WTC11 (cell line): ENCODE results near the gene INPPL1. TPM values are rescaled to one million over a fixed set of nuclear protein-coding genes. Genes with fewer than 3 reads are reported as not detected.

Source experiments
- ATAC-seq: fragments of 200-7000 bp; cut with Tn5 transposase; 2 replicates; pipeline ENCODE4 v1.10.0; 2021; ENCODE audit warnings: mild to moderate bottlenecking, moderate library complexity
- CTCF ChIA-PET: fragments of 300-600 bp; sonication (Branson Sonifier 250); formaldehyde crosslinking; loops from one replicate; lab custom pipeline; 2021; ENCODE audit warnings: antibody characterized with exemption; lab: Charles Lee
- POLR2A ChIA-PET: fragments of 350-600 bp; sonication (Branson Sonifier 250); formaldehyde crosslinking; loops from one replicate; lab custom pipeline; 2021; ENCODE audit warnings: antibody characterized with exemption; lab: Charles Lee
- DNase-seq: peaks from one replicate; pipeline ENCODE4 v3.0.0; 2021; ENCODE audit warnings: low spot score
- H3K27ac Mint-ChIP-seq: 2 replicates; pipeline ENCODE4 v1.8.0; 2021; ENCODE audit warnings: mixed read lengths
- H3K27me3 Mint-ChIP-seq: 2 replicates; pipeline ENCODE4 v1.8.0; 2021; ENCODE audit warnings: low read depth, mild to moderate bottlenecking, moderate library complexity, mixed read lengths
- H3K36me3 Mint-ChIP-seq: 2 replicates; pipeline ENCODE4 v1.8.0; 2021; ENCODE audit warnings: mixed read lengths
- H3K4me1 Mint-ChIP-seq: 2 replicates; pipeline ENCODE4 v1.8.0; 2022; ENCODE audit warnings: mixed read lengths
- H3K4me3 Mint-ChIP-seq: 2 replicates; pipeline ENCODE4 v1.8.0; 2021; ENCODE audit warnings: mild to moderate bottlenecking, moderate library complexity, mixed read lengths
- H3K9me3 Mint-ChIP-seq: 2 replicates; pipeline ENCODE4 v1.8.0; 2021; ENCODE audit warnings: mixed read lengths
- ETV6 ChIP-seq: sonication (generic); formaldehyde crosslinking; IDR thresholded peaks from 2 replicates; pipeline ENCODE4 v1.8.1; 2022; ENCODE audit warnings: mild to moderate bottlenecking, missing genetic modification reagents
- FOXP1 ChIP-seq: sonication (generic); formaldehyde crosslinking; IDR thresholded peaks from 2 replicates; pipeline ENCODE4 v1.8.0; 2022; ENCODE audit warnings: missing genetic modification reagents, mild to moderate bottlenecking, moderate library complexity, borderline replicate concordance
- GTF2I ChIP-seq: fragments of 250-450 bp; sonication (Bioruptor Pico); conservative IDR thresholded peaks from 2 replicates; pipeline ENCODE4 v1.4.0; 2021; ENCODE audit warnings: mild to moderate bottlenecking
- JUN ChIP-seq: sonication (generic); formaldehyde crosslinking; IDR thresholded peaks from 2 replicates; pipeline ENCODE4 v1.8.0; 2023; ENCODE audit warnings: mild to moderate bottlenecking, missing genetic modification reagents
- NR3C1 ChIP-seq: sonication (generic); formaldehyde crosslinking; conservative IDR thresholded peaks from 2 replicates; pipeline ENCODE4 v1.8.1; 2023; ENCODE audit warnings: low read depth, mild to moderate bottlenecking, missing genetic modification reagents
- PRRX2 ChIP-seq: fragments of 250-450 bp; sonication (Bioruptor Pico); IDR thresholded peaks from 2 replicates; pipeline ENCODE4 v1.8.0; 2021; ENCODE audit warnings: mild to moderate bottlenecking
- SMAD4 ChIP-seq: sonication (generic); formaldehyde crosslinking; IDR thresholded peaks from 2 replicates; pipeline ENCODE4 v1.8.0; 2022; ENCODE audit warnings: mild to moderate bottlenecking, missing genetic modification reagents
- ZNF232 ChIP-seq: sonication (generic); formaldehyde crosslinking; IDR thresholded peaks from 2 replicates; pipeline ENCODE4 v1.8.0; 2022; ENCODE audit warnings: mild to moderate bottlenecking, missing genetic modification reagents
- ZNF396 ChIP-seq: fragments of 250-450 bp; sonication (Bioruptor Pico); IDR thresholded peaks from 2 replicates; pipeline ENCODE4 v1.8.0; 2021; ENCODE audit warnings: mild to moderate bottlenecking, moderate library complexity, borderline replicate concordance
- total RNA-seq: library from RNA; stranded (reverse); gene quantifications from 3 replicates; pipeline ENCODE4 v1.2.3, GENCODE V29; 2021
- TF ChIP-seq, protein P1 (sequence below): sonication (generic); formaldehyde crosslinking; IDR thresholded peaks from 2 replicates; pipeline ENCODE4 v1.8.1; 2023; ENCODE audit warnings: mild to moderate bottlenecking, missing genetic modification reagents, moderate library complexity
- TF ChIP-seq, protein P2 (sequence below): fragments of 250-450 bp; sonication (Bioruptor Pico); IDR thresholded peaks from 2 replicates; pipeline ENCODE4 v1.9.0; 2021; ENCODE audit warnings: mild to moderate bottlenecking
- TF ChIP-seq, protein P3 (sequence below): fragments of 250-450 bp; sonication (Bioruptor Pico); IDR thresholded peaks from 2 replicates; pipeline ENCODE4 v1.9.0; 2021; ENCODE audit warnings: mild to moderate bottlenecking
- TF ChIP-seq, protein P4 (sequence below): sonication (generic); formaldehyde crosslinking; IDR thresholded peaks from 2 replicates; pipeline ENCODE4 v1.8.1; 2022; ENCODE audit warnings: mild to moderate bottlenecking, missing genetic modification reagents, moderate library complexity, borderline replicate concordance
- TF ChIP-seq, protein P5 (sequence below): fragments of 250-450 bp; sonication (Bioruptor Pico); IDR thresholded peaks from 2 replicates; pipeline ENCODE4 v1.9.0; 2021; ENCODE audit warnings: mild to moderate bottlenecking, borderline replicate concordance
- TF ChIP-seq, protein P6 (sequence below): fragments of 250-450 bp; sonication (Bioruptor Pico); IDR thresholded peaks from 2 replicates; pipeline ENCODE4 v2.1.2; 2022; ENCODE audit warnings: mild to moderate bottlenecking, moderate library complexity
- TF ChIP-seq, protein P7 (sequence below): sonication (generic); formaldehyde crosslinking; IDR thresholded peaks from 2 replicates; pipeline ENCODE4 v1.8.1; 2022; ENCODE audit warnings: low read depth, mild to moderate bottlenecking, moderate library complexity, missing genetic modification reagents, borderline replicate concordance
- TF ChIP-seq, protein P8 (sequence below): sonication (generic); formaldehyde crosslinking; IDR thresholded peaks from 2 replicates; pipeline ENCODE4 v1.8.1; 2022; ENCODE audit warnings: mild to moderate bottlenecking, moderate library complexity, missing genetic modification reagents

Gene INPPL1
- total RNA-seq, 1 experiment from 2014 or later: 136 TPM

DNA sequence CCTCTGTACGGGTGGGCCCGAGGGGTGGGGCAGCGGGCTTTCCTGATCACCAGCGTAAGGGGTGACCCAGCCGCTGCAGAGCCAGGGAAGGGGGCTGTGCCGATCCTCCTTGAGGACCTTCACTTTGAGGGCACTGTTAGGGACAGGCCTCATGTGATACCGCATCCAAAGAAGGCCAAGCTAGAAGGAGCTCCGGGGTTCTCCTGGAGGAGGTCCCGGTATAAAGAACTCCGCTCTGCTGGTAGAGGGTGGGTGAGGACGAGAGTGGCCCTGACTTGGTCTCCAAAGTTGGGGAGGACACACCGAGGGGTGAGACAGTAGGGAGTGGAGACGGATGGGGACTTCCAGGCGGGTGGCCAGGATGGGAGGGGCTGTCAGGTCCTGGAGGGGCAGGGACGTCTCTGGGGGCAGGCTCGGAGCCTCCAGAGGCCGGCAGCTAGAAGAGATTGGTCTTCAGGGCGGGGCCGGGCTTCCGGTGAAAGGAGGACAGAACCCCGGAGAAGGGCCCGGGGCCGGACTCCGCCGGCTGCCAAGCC, 14.8 kb downstream of the INPPL1 start (continued):
- TF ChIP-seq, protein P1, sequence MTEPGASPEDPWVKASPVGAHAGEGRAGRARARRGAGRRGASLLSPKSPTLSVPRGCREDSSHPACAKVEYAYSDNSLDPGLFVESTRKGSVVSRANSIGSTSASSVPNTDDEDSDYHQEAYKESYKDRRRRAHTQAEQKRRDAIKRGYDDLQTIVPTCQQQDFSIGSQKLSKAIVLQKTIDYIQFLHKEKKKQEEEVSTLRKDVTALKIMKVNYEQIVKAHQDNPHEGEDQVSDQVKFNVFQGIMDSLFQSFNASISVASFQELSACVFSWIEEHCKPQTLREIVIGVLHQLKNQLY (CRISPR knock-in tag): no peak
- TF ChIP-seq, protein P2, sequence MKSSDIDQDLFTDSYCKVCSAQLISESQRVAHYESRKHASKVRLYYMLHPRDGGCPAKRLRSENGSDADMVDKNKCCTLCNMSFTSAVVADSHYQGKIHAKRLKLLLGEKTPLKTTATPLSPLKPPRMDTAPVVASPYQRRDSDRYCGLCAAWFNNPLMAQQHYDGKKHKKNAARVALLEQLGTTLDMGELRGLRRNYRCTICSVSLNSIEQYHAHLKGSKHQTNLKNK (CRISPR knock-in tag): no peak
- TF ChIP-seq FOXP1 (CRISPR knock-in tag): peak; percentile 26; the same call in 1 of the 2 replicates
- TF ChIP-seq PRRX2: 0 out of 2 replicates have a peak, but pooled peaks have one; percentile 50
- TF ChIP-seq, protein P3, sequence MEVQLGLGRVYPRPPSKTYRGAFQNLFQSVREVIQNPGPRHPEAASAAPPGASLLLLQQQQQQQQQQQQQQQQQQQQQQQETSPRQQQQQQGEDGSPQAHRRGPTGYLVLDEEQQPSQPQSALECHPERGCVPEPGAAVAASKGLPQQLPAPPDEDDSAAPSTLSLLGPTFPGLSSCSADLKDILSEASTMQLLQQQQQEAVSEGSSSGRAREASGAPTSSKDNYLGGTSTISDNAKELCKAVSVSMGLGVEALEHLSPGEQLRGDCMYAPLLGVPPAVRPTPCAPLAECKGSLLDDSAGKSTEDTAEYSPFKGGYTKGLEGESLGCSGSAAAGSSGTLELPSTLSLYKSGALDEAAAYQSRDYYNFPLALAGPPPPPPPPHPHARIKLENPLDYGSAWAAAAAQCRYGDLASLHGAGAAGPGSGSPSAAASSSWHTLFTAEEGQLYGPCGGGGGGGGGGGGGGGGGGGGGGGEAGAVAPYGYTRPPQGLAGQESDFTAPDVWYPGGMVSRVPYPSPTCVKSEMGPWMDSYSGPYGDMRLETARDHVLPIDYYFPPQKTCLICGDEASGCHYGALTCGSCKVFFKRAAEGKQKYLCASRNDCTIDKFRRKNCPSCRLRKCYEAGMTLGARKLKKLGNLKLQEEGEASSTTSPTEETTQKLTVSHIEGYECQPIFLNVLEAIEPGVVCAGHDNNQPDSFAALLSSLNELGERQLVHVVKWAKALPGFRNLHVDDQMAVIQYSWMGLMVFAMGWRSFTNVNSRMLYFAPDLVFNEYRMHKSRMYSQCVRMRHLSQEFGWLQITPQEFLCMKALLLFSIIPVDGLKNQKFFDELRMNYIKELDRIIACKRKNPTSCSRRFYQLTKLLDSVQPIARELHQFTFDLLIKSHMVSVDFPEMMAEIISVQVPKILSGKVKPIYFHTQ (CRISPR knock-in tag): peak; percentile 61; the same call in 1 of the 2 replicates
- TF ChIP-seq, all 79 proteins: peak for 8

DNA sequence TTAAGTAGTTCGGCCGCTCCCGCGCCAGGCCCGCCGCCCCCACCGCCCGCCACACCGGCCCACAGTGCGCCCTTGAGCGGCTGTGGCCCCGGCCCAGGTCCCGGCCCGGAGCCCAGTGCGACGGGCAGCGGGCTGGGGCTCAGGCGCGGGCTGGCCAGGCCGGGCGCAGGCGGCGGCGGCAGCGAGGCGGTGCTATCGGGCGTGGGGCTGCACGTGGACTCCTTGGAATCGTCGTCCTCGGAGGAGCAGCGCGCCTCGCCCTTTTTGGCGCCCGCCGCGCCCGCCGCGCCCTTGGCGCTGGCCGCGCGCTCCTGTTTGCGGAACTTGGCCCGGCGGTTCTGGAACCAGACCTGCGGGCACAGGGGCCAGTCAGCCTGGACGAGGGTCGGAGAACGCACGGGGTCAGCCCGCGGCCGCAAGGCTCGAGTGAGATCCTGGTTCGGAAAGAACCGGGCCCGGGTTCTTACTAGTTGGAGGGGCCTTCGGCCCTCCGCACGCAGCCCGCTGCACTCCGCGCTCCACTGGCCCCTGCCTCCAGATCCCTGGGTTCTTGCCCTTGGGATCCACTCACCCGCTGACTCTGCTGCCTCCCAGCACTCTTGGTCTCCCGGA, 15.4 kb downstream of the INPPL1 start:
- no peaks in the 10 kb centered on the region for H3K9me3 Mint-ChIP-seq
- peaks cover 5% of the 10 kb centered on the region; the same call in 1 of the 2 replicates for H3K36me3 Mint-ChIP-seq
- ChIA-PET POLR2A (interaction anchor here (5.7 kb wide), 1 partner anchor 16 kb away, joined by 37 read pairs; the partner anchor contains the start of gene INPPL1), CTCF (interaction anchor here (0.6 to 7.5 kb wide), 11 partner anchors 15 to 215 kb away, joined by 3 to 123 read pairs (median 15); partner anchors contain the start of genes CLPB and INPPL1)
- H3K4me3 Mint-ChIP-seq: peak overlapping the region; percentile 74
- ATAC-seq: no peak; the same call in 1 of the 2 replicates
- peaks cover 41% of the 10 kb centered on the region for H3K4me1 Mint-ChIP-seq
- DNase-seq: no peak
- peaks cover 54% of the 10 kb centered on the region for H3K27me3 Mint-ChIP-seq
- no peak overlapping the region for H3K27ac Mint-ChIP-seq
- TF ChIP-seq, protein P4, sequence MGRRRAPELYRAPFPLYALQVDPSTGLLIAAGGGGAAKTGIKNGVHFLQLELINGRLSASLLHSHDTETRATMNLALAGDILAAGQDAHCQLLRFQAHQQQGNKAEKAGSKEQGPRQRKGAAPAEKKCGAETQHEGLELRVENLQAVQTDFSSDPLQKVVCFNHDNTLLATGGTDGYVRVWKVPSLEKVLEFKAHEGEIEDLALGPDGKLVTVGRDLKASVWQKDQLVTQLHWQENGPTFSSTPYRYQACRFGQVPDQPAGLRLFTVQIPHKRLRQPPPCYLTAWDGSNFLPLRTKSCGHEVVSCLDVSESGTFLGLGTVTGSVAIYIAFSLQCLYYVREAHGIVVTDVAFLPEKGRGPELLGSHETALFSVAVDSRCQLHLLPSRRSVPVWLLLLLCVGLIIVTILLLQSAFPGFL: no peak
- TF ChIP-seq, protein P5, sequence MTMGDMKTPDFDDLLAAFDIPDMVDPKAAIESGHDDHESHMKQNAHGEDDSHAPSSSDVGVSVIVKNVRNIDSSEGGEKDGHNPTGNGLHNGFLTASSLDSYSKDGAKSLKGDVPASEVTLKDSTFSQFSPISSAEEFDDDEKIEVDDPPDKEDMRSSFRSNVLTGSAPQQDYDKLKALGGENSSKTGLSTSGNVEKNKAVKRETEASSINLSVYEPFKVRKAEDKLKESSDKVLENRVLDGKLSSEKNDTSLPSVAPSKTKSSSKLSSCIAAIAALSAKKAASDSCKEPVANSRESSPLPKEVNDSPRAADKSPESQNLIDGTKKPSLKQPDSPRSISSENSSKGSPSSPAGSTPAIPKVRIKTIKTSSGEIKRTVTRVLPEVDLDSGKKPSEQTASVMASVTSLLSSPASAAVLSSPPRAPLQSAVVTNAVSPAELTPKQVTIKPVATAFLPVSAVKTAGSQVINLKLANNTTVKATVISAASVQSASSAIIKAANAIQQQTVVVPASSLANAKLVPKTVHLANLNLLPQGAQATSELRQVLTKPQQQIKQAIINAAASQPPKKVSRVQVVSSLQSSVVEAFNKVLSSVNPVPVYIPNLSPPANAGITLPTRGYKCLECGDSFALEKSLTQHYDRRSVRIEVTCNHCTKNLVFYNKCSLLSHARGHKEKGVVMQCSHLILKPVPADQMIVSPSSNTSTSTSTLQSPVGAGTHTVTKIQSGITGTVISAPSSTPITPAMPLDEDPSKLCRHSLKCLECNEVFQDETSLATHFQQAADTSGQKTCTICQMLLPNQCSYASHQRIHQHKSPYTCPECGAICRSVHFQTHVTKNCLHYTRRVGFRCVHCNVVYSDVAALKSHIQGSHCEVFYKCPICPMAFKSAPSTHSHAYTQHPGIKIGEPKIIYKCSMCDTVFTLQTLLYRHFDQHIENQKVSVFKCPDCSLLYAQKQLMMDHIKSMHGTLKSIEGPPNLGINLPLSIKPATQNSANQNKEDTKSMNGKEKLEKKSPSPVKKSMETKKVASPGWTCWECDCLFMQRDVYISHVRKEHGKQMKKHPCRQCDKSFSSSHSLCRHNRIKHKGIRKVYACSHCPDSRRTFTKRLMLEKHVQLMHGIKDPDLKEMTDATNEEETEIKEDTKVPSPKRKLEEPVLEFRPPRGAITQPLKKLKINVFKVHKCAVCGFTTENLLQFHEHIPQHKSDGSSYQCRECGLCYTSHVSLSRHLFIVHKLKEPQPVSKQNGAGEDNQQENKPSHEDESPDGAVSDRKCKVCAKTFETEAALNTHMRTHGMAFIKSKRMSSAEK (CRISPR knock-in tag): no peak
- TF ChIP-seq, protein P6, sequence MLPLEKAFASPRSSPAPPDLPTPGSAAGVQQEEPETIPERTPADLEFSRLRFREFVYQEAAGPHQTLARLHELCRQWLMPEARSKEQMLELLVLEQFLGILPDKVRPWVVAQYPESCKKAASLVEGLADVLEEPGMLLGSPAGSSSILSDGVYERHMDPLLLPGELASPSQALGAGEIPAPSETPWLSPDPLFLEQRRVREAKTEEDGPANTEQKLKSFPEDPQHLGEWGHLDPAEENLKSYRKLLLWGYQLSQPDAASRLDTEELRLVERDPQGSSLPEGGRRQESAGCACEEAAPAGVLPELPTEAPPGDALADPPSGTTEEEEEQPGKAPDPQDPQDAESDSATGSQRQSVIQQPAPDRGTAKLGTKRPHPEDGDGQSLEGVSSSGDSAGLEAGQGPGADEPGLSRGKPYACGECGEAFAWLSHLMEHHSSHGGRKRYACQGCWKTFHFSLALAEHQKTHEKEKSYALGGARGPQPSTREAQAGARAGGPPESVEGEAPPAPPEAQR: no peak
- TF ChIP-seq JUN (CRISPR knock-in tag): peak; percentile 82; the same call in 1 of the 2 replicates
- 0 out of 2 replicates have a peak, but pooled peaks have one; percentile 28 for TF ChIP-seq ZNF232 (CRISPR knock-in tag)
- TF ChIP-seq ETV6 (CRISPR knock-in tag): peak; percentile 42; the same call in 1 of the 2 replicates
- TF ChIP-seq, protein P7, sequence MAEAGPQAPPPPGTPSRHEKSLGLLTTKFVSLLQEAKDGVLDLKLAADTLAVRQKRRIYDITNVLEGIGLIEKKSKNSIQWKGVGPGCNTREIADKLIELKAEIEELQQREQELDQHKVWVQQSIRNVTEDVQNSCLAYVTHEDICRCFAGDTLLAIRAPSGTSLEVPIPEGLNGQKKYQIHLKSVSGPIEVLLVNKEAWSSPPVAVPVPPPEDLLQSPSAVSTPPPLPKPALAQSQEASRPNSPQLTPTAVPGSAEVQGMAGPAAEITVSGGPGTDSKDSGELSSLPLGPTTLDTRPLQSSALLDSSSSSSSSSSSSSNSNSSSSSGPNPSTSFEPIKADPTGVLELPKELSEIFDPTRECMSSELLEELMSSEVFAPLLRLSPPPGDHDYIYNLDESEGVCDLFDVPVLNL: no peak
- TF ChIP-seq, protein P8, sequence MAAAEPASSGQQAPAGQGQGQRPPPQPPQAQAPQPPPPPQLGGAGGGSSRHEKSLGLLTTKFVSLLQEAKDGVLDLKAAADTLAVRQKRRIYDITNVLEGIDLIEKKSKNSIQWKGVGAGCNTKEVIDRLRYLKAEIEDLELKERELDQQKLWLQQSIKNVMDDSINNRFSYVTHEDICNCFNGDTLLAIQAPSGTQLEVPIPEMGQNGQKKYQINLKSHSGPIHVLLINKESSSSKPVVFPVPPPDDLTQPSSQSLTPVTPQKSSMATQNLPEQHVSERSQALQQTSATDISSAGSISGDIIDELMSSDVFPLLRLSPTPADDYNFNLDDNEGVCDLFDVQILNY (CRISPR knock-in tag): no peak
- TF ChIP-seq NR3C1 (CRISPR knock-in tag): no peak
- no peak for TF ChIP-seq ZNF396 (CRISPR knock-in tag)
- TF ChIP-seq PRRX2: no peak
- TF ChIP-seq SMAD4 (CRISPR knock-in tag): no peak
- TF ChIP-seq GTF2I (CRISPR knock-in tag): no peak
